Measurements from ENCODE around the gene R3HDM2.

R3HDM2 gene

DNA sequence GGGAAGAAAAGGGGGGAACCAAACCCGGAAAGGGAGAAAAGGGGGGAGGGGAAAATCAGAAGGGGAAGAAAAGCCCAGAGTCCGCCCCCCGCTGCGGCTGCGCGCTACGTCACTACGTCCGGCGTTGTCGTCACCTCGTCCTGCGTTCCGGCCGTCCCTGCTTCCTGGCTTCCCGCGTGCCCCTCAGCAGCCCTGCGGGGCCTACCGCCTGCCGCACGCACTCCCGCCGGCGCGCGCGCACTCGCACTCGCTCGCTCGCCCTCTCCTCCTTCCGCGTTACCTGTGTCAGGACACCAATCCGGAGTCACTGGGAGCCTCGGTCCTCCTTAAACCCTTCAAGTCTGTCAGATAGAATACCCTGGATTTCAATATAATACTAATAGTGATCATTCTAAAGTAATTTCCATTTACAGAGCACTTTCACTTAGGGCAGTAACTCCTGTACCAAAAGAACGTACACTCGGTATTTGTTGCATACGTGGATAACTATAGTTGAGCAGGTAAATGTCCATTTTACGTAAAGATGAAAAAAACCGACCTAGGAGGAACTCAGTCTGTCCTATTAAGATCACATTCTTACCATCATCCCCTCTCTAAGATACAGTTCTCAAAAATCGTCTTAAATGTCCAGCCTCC lies at the start of gene R3HDM2:
R3HDM2 (minus strand) TSS at position 113 of the 636 bp plus-strand sequence. CDS start 120,615 bp downstream, outside the sequence.
- peak; percentile 76 for DNase-seq (ENCODE audit: low read depth)

DNA sequence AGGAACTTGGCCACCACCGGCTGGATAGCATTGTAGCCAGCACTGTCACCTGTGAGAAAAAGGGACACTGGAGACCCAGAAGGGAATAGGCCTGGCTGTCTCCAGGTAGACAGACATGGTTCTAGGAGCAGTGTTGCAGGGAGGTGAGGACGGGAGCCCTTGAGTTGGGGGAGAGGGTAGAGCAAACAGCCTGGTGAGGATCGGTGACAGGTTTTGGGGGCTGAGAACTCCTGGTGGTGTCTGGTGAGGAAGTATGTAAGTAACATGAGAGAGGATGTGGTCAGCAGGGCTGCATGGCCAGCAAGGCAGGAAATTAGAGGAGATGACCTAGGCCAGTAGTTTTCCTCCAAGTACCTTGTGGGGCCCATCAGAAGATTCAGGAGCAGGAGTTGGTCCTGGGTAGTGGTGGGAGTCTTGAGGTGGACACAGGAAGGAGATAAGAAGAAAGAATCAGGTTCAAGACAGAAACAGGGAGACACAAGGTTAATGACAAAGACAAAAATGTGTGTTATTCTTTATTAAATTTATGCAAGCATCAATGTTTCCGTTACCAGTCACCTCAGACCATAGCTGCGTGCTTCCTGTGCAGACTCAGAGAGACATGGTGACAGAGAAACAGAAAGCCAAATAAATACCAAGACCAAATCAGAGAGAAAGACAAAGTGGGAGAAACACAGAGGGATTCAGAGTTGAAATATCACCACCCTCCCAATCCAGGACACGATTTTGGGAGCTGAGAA lies 48.7 kb upstream of the R3HDM2 start, which contains the start of gene ARHGAP9:
ARHGAP9 (minus strand) TSS at position 491 of the 740 bp plus-strand sequence; CDS start at position 31, 460 bp downstream.
- no peak for DNase-seq (ENCODE audit: low read depth)

DNA sequence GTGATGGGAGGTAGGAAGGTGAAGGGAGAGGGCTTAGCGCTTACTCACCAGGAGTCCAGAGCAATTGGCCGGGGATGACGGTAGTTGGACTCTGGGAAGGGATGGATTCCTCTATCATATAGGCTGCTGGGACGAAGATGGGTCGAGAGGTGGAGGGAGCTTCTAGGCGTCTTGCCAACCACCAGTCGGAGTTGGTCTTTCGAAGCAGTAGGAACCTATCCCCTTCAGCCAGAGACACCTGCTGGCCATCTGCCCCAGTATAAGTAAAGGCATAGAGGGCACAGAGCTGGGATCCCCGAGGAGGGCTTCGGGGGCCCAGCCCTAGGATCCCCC lies 48.2 kb upstream of the R3HDM2 start:
- no peak for DNase-seq (ENCODE audit: low read depth)

DNA sequence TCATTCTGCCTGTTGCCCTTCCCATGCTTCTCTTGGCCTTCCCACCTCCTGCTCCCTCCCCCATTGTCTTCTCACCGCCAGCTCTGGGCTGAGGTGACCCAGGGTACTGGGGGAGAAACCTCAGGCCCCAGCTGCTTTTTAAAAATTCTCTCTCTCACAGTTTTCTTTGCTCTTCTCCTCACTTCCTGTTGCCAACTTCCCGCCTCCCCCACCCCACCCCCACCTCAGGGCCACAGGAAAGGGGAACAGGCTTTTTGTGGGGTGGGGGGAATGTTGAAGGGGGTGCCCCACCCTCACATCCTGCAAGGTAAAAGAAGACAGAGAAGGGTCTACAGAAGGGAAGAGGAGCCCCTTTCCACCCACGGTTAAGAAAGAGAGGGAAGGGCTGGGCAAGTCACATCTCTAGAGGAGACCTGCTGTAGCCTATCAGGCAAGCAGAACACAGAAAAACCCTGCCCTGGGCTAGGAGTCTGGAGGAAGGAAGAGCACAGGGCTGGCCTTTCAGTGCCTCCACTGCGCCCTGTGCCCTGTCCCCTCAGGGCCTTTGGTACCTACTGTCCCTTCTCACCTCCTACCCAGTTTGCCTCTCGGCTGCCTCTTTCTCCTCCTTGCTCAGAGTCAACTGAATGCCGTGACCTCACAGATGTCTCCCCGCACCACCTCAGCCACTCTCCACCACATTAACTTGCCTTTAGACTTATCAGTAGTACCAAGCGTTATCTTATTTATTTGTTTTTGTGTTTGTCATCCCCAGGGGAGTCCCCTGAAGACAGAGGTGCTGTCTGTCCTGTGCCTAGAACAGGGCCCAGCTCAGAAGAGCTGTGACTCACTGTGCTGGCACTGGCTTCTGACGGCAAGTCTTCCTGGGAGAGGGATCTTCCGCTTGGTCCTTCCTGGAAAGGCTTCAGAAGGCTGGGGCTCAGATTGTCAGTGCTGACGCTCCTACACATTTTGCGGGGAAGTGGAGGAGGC lies 47.2 kb upstream of the R3HDM2 start:
- no peak for DNase-seq (ENCODE audit: low read depth)

DNA sequence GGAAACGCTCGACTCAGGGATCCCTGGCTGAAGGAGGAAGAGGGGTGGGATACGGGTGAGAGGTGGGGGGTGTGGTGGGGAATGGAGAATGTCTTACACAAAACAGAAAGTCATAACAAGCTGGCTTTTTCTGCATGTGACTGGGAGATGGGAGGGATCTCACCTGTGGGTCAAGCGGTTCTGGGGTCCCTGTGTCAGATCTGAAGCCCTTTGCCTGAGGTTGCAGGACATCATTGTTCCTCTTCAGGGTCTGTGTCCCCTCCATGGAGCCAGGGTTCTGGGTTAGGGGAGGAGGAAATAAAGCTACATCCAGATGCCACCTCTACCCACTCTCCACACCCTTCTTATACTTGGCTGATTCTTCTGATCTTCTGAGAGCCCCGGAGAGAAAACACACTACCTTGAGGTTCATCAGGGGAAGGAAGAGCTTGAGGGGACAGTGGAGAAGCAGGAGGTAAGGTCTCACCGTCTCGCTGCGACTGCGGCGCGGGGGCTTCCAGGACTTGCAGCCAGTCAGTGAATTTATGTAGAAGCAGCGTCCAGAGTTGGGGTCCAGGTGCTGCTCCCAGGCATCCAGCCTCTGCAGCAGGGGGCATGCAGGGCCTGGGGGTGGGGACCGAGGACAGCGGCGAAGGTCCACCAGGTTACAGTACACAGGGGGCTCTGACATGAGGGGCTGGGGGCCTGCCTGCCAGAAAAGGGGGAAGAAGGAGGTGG lies 46.3 kb upstream of the R3HDM2 start:
- no peak for DNase-seq (ENCODE audit: low read depth)

DNA sequence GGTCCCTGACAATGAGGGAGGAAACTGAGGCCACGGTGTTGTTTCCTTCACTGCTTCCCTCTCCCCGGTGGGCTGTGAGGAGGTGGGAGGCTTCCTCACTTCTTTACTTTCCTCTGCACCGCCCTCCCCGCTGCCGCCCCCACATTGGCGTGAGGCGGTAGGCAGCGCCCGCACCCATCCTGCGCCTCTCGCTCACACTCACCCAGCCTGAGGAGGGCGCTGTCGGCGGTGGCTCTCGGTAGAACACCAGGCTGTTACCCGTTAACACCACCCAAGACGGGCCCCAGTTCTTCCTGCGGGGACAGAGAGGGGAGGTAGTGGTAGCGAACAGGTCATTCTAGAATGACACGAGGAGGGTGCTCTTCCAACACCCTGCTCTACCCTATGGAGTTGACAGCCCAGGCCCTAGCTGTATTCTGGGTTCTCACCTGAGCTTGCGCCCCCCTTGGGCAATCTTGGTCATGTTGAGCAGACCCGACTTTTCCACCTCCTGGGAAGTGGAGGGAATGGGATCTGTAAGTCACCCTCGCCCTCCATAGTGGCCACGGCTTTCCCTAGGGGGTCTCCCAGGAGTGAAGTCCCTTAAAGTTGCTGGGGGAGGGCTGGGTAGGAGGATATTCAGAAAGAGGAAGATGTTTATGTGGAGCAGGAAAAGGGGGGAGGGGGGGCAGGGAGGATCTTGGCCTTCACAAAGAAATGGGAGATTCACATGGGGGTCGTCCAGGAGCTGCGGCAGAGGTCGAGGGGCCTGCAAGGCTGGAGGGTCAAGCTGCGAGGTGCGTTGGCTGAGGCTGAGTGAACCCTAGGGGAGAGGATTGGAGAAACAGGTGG lies 45.5 kb upstream of the R3HDM2 start:
- no peak for DNase-seq (ENCODE audit: low read depth)

DNA sequence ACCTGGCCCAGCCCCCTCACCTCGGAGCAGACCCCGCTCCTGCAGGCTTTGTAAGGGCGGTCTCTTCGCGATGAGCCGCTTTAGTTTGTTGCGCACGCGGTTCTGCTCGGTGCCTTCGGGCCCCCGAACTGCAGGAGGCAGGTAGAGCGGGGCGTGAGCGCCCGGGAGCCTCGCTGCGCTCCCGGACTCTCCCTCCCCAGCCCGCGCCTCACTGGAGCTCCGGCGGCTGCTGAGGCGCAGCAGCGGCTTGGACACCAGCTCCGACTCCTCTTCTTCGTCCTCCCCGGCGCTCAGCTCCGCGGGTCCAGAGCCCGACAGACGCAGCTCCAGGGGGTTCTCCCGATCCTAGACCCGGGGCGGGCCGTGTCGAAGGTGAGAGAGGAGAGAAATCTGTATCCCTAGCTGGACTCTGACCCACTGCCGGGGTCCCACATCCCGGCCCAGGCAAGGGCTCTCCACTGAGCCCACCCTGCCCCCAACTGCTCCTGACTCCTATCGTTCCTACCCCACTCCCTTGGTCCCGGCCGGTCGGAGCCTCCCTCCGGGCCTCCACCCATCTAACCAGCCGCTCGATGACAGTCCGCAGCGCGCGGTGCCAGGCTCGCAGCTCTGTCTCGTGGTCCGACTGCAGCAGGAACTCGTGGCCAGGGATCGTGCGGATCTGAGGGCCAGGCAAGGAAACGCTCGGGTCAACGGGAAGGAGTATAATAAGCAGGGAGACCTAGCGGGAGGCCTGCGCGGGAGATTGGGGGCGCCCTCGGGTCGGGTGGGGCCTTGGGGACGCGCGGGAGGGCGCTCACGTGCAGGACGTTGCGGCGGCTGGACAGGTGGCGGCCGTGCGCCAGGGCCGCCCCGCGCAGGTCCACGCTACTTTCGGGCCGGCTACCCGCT lies 44.7 kb upstream of the R3HDM2 start:
- no peak for DNase-seq (ENCODE audit: low read depth)

DNA sequence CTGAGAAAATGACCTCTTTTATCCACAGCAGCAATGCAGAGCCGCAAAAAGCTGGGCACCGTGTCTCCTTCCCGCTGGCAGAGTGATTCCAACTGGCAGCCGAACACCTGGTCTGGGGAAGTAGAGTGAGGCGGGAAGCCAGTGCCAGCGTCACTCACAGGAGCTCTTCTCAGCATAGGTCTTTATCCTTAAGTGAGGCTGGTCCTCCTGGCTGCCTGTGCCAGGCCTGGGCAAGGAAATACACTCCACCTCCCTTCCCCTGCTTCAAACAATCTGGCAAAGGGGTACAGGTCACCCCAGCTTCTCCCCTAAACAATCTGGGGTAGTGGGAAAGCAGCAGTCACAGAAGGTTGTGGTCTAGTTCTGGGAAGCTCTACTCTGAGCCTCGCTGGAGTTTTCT lies 44.0 kb upstream of the R3HDM2 start:
- DNase-seq (ENCODE audit: low read depth), result no peak

DNA sequence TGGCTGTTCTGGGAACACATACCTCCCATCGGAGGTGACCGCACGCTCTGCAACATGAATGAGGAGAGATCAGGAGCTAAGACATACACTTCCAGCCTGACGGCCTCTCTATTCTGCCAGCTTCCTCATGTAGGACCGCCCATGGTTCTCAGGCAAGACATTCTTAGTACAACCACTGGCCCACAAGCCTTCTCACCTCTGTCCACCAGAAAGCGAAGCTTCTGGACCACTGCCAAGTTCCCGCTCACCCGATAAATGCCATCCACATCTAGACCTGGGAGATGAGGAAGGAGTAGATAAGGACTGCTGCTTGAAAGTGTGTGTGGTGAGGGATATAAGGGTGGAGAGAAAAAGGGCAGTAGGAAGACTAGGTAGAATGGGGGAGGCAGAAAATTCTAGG lies 43.6 kb upstream of the R3HDM2 start:
- no peak for DNase-seq (ENCODE audit: low read depth)

DNA sequence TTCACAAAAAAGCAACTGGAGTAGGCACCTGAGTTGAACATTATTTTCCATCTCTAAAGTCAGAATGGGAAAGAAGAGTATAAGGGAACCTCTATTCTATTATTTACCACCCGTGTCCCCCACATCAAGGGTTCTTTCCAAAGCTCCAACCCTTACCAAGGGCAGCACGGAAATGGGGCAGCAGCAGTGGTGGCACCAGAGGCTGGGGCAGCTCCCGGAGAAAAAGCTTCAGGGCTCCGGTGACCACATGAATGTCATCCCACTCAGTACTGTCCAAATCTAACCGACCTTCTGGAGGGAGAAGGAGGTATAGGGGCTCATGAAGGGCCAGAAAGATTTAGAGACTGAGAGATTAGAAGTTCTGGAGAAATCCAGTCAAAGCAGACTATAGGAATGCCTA lies 43.0 kb upstream of the R3HDM2 start:
- DNase-seq (ENCODE audit: low read depth), result no peak

DNA sequence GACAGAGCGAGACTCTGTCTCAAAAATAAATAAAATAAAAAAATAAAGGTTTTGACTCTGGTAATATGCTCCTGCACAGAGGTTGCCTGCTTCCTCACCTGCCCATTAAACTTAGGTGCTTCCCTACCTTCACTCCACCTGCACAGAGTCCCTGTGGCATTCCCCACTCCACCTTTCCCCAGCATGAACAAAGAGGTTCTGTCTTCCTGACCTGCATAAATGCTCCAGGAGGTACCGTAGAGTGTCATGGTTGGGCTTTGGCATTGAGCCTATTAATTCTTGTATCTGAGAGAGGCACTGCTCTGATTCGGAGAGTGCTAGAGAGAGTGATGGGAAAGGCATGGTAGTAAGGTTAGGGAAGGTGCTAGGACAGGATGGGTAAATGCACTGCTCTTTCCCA lies 42.5 kb upstream of the R3HDM2 start:
- DNase-seq (ENCODE audit: low read depth), result no peak

DNA sequence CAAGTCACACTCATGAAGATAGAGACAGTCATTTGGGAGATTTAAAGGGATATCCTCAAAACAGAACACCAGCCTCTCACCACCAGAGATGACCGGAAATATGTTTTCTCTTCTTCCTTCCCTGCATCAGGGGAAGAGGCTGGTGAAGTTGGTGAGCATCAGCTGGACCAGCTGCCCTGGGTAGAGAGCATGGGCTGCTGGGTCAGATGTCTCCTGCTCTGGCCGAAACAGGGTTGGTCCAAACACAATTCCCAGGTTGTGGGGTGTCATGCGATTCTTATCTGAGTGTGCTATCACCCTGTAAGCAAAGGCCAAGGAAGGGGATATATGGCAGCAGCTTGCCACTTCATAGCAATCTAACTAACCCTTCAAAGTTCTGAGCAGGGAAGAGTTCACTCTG lies 41.5 kb upstream of the R3HDM2 start:
- DNase-seq (ENCODE audit: low read depth), result no peak

DNA sequence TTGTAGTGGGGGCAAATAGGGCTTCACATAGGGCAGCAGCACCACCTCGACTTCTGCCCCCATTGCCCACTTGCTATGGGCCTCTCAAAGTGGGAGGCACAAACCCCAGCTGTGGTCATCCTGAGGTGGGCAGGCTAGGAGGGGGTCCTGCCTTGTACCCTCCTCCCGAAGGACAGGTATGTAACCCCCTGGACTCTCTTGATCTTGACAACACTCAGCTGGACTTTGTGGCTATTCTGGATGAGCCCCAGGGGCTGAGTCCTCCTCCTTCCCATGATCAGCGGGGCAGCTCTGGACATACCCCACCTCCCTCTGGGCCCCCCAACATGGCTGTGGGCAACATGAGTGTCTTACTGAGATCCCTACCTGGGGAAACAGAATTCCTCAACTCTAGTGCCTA lies 40.8 kb upstream of the R3HDM2 start:
- DNase-seq (ENCODE audit: low read depth), result no peak

DNA sequence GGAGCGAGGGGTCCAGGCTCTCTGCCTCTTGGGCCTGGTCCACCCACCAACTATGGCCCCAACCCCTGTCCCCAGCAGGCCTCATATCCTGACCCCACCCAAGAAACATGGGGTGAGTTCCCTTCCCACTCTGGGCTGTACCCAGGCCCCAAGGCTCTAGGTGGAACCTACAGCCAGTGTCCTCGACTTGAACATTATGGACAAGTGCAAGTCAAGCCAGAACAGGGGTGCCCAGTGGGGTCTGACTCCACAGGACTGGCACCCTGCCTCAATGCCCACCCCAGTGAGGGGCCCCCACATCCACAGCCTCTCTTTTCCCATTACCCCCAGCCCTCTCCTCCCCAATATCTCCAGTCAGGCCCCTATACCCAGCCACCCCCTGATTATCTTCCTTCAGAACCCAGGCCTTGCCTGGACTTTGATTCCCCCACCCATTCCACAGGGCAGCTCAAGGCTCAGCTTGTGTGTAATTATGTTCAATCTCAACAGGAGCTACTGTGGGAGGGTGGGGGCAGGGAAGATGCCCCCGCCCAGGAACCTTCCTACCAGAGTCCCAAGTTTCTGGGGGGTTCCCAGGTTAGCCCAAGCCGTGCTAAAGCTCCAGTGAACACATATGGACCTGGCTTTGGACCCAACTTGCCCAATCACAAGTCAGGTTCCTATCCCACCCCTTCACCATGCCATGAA lies 40.3 kb upstream of the R3HDM2 start:
- DNase-seq (ENCODE audit: low read depth), result no peak

DNA sequence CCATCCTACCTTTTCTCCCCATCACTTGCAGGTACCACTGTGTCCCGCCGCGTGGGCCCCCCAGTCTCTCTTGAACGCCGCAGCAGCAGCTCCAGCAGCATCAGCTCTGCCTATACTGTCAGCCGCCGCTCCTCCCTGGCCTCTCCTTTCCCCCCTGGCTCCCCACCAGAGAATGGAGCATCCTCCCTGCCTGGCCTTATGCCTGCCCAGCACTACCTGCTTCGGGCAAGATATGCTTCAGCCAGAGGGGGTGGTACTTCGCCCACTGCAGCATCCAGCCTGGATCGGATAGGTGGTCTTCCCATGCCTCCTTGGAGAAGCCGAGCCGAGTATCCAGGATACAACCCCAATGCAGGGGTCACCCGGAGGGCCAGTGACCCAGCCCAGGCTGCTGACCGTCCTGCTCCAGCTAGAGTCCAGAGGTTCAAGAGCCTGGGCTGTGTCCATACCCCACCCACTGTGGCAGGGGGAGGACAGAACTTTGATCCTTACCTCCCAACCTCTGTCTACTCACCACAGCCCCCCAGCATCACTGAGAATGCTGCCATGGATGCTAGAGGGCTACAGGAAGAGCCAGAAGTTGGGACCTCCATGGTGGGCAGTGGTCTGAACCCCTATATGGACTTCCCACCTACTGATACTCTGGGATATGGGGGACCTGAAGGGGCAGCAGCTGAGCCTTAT lies 39.6 kb upstream of the R3HDM2 start:
- DNase-seq (ENCODE audit: low read depth), result no peak

DNA sequence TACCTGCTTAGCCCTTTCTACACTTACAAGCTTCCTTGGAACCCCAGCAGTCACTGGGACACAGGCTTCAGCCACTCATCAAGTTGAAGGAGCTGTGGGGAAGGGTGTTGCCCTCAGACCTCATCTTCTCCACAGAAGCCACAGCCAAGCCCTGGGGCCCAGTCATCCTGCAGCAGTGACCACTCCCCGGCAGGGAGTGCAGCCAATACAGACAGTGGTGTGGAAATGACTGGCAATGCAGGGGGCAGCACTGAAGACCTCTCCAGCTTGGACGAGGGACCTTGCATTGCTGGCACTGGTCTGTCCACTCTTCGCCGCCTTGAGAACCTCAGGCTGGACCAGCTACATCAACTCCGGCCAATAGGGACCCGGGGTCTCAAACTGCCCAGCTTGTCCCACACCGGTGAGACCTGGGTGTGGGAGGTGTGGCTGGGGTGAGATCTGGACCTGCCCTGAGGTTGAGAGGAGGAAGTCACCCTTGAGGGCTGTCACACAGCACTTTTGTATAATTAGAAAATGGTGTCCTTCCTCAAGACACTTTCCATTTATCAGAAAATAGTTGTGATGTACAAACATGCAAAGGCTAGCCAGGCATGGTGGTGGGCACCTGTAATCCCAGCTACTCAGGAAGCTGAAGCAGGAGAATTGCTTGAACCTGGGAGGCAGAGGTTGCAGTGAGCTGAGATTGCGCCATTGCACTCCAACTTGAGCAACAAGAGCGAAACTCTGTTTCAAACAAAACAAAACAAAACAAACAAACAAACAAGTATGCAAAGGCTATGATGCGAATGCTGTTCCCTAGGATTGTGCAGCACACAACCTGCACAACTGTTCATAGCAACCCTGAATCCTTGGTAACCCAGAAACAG lies 38.7 kb upstream of the R3HDM2 start:
- DNase-seq (ENCODE audit: low read depth), result no peak

DNA sequence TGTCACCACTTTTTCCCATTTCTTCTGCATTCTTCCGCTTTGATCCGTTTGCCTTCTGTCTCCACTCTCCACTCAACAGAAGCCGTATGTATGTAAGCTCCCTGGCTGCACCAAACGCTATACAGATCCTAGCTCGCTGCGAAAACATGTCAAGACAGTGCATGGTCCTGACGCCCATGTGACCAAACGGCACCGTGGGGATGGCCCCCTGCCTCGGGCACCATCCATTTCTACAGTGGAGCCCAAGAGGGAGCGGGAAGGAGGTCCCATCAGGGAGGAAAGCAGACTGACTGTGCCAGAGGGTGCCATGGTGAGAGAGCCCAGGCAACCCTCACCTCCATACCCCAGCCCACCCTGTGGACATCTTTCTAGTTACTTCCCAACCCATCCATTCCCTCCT lies 37.1 kb upstream of the R3HDM2 start:
- no peak for DNase-seq (ENCODE audit: low read depth)

Measured in HS-27A (cell line).